ENCODE data around the gene SLC7A1. TPM values are rescaled to one million over a fixed set of nuclear protein-coding genes. Genes with fewer than 3 reads are reported as not detected.

SLC7A1 gene
- total and polyA plus RNA-seq, 2 donors (not counting 3 experiments of a cell fraction or from before 2014, with no cell fraction given), result 21.0 to 79.3 TPM

DNA sequence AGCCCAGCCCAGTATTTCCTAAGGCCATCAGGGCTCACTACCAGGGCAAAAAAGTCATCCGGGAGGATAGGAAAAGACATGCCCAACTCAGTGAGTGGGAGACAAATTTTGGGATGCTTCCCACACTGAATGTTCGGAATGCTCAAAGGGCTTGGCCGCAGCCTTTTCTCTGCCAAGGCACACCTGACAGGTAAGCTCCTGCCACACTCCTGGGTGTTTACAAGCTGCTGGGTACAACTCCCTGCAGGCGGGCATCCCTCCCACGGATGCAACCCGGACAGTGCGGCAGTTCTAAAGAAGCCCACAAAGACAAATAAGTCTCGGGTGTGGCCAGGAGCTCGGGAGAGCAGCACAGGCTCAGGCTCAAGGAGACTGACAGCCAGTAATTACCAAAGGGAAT, 28.1 kb downstream of the SLC7A1 start:
- no TSS peak for BruUV-seq (replicated peaks)
- Histone ChIP-seq H3K9me1 (replicated peaks; ENCODE audit: control insufficient read depth, extremely low read depth, insufficient read depth, low read length) (no peaks in the 10 kb centered on the region), H3K79me2 (ENCODE audit: control insufficient read depth, insufficient read depth, low read length) (peaks cover 96% of the 10 kb centered on the region), H3K9ac (replicated peaks; ENCODE audit: extremely low read depth, insufficient read depth, low read length) (no peak overlapping the region), H3K4me1 (ENCODE audit: control insufficient read depth, extremely low read depth, insufficient read depth, low read length) (peaks cover 43% of the 10 kb centered on the region), H2AFZ (ENCODE audit: low read depth, low read length) (no peak overlapping the region), H3K36me3 (ENCODE audit: control insufficient read depth in 2 of 2, extremely low read depth in 1 of 2, insufficient read depth in 2 of 2, low read length in 2 of 2) (no peaks in the 10 kb centered on the region), H3K4me3 (replicated peaks in 1 of 3; ENCODE audit: insufficient read depth in 1 of 3, low read depth in 1 of 3, low read length in 3 of 3) (no peak overlapping the region), H3K27ac (ENCODE audit: insufficient read depth, low read depth, low read length) (no peak overlapping the region), H4K20me1 (replicated peaks; ENCODE audit: control insufficient read depth, extremely low read depth, insufficient read depth, low read length) (no peaks in the 10 kb centered on the region), H3K9me3 (replicated peaks; ENCODE audit: control insufficient read depth, insufficient read depth, low read length) (no peaks in the 10 kb centered on the region), H3K27me3 (ENCODE audit: control insufficient read depth in 2 of 2, insufficient read depth in 2 of 2, low read length in 2 of 2) (no peaks in the 10 kb centered on the region), H3K4me2 (ENCODE audit: insufficient read depth, low read length) (no peak overlapping the region)
- ChIA-PET CTCF (interaction anchor here (0.7 to 0.9 kb wide), 2 partner anchors 27 to 59 kb away, joined by 3 to 4 read pairs; no protein-coding TSS in a partner anchor), POLR2A (no interaction called here)
- no peak for TF ChIP-seq FOS (IDR thresholded peaks at IDR 0.05; ENCODE audit: borderline replicate concordance, insufficient read depth, low read length)
- TF ChIP-seq, protein P1, sequence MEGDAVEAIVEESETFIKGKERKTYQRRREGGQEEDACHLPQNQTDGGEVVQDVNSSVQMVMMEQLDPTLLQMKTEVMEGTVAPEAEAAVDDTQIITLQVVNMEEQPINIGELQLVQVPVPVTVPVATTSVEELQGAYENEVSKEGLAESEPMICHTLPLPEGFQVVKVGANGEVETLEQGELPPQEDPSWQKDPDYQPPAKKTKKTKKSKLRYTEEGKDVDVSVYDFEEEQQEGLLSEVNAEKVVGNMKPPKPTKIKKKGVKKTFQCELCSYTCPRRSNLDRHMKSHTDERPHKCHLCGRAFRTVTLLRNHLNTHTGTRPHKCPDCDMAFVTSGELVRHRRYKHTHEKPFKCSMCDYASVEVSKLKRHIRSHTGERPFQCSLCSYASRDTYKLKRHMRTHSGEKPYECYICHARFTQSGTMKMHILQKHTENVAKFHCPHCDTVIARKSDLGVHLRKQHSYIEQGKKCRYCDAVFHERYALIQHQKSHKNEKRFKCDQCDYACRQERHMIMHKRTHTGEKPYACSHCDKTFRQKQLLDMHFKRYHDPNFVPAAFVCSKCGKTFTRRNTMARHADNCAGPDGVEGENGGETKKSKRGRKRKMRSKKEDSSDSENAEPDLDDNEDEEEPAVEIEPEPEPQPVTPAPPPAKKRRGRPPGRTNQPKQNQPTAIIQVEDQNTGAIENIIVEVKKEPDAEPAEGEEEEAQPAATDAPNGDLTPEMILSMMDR (IDR thresholded peaks at IDR 0.05; ENCODE audit: extremely low read depth in 1 of 2, insufficient read depth in 1 of 2, low read depth in 1 of 2, low read length in 2 of 2), result no peak
- no peak for TF ChIP-seq MYC (IDR thresholded peaks at IDR 0.05; ENCODE audit: low read depth, low read length)
- no peak for TF ChIP-seq POLR2A (IDR thresholded peaks at IDR 0.05; ENCODE audit: low read depth, low read length)
- no peak for TF ChIP-seq POLR2AphosphoS5 (IDR thresholded peaks at IDR 0.05; ENCODE audit: insufficient read depth, low read depth, low read length)
- no peak for TF ChIP-seq EZH2 (IDR thresholded peaks at IDR 0.05; ENCODE audit: borderline replicate concordance, low read depth, low read length, severe bottlenecking)
- no peak for TF ChIP-seq GATA2 (IDR thresholded peaks at IDR 0.05; ENCODE audit: insufficient read depth, insufficient read length, low read depth, low read length)
- TF ChIP-seq JUN (IDR thresholded peaks at IDR 0.05; ENCODE audit: borderline replicate concordance, insufficient read depth, insufficient read length, low read depth), result no peak
- TF ChIP-seq, protein P2, sequence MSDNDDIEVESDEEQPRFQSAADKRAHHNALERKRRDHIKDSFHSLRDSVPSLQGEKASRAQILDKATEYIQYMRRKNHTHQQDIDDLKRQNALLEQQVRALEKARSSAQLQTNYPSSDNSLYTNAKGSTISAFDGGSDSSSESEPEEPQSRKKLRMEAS (IDR thresholded peaks at IDR 0.05; ENCODE audit: insufficient read depth, insufficient read length), result no peak
- DNase-seq (ENCODE audit: low read depth, low spot score) (no peak), FAIRE-seq (no peak)
- dilution Hi-C loops (cut with MboI; ENCODE audit: extremely low pct_ligation_motif_present, low sequenced_read_pairs), result no loop called here
- intact Hi-C loops (cut with micrococcal nuclease), result no loop called here

All from endothelial cell of umbilical vein (primary cell).